GOT3 (cell line): ENCODE data around the gene PRKCE.

Source experiments
- DNase-seq: peaks from one replicate; lab custom pipeline; 2025; ENCODE audit warnings: mixed read lengths; lab: John Stamatoyannopoulos, UW

Gene PRKCE

GRCh38 chr2:45937990-45938389, 286.5 kb downstream of the PRKCE start:
- DNase-seq = no peak

- DNase-seq = peak; percentile 62
Observed at GRCh38 chr2:45938649-45939511, 287.4 kb downstream of the PRKCE start.

DNA sequence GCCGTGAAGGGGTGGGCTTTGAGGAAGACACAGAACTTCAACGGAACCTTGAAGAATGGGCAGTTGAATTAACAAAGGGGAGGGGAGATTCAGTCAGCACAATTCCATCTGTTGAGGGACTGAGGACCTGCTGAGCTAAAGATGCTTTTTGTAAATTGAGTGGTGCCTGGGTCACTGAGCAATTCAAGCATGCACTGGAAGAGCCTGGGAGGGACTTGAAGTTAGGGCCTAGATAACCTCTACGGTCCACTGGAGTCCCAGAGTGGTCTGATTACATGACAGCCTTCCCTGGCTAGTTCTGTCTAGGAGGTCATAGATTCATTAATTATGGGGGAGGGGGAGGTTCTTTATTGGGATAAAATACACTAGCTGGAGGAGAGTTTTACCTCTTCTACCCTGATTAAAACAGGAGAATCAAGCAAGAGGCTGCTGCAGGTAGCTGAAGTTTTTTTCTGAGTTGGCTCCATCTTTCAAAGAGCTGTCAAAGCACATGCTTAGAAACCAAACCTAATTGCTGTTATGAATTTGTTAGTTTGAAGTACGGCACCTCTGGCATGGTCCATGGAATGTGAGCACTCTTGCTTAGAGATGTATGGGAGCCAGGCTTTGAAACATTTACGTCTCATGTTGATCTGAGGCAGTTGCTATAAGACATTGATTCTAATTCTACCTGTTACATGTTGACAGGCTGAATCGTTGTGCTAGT, 290.2 kb downstream of the PRKCE start:
- DNase-seq = no peak

DNA sequence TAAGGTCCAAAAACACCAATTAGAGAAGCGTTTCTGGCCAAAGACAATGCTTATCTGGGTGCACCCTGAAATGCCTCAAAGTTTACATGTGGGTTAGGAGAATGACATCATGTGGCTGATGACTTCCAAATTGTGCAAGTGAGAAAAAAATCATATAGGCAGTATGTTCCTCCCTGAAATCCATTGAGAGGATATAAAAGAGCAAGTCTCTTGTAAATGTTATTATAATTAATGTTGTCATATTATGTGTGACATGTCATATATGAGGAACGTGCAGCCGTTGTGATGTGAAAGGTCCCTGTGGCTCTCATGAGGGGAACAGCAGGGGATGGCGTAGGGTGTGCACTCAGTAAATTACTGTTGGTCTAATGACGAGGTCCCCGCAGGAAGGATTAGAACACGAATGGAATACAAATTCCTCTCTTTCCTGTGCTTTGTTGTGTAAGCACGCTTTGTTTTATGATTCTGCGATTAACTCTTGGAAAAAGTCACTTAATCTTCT, 290.8 kb downstream of the PRKCE start:
- no peak for DNase-seq

GRCh38 chr2:45943219-45944044, 292.0 kb downstream of the PRKCE start:
- DNase-seq = no peak

GRCh38 chr2:45944074-45944473, 292.6 kb downstream of the PRKCE start:
- no peak for DNase-seq

DNA sequence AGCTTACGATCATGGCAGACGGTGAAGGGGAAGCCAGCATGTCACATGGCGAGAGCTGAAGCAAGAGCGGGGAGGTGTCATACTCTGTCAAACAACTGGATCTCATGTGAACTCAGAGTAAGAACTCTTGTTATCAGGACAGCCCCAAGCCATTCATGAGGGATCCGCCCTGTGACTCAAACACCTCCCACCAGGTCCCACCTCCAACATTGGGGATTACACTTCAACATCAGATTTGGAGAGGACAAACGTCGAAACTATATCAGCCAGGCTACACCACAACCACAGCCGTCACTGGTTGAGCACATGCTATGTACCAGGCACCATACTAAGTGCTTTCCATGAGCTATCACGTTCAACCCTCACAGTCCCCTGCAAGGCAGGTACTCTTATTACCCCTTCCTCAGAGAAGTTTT, 293.8 kb downstream of the PRKCE start:
- DNase-seq = no peak

- DNase-seq = no peak
Observed at GRCh38 chr2:45946023-45946422, 294.5 kb downstream of the PRKCE start.

GRCh38 chr2:45950606-45951005, 299.1 kb downstream of the PRKCE start:
- no peak for DNase-seq

- DNase-seq = no peak
Observed at GRCh38 chr2:45951025-45951727, 299.7 kb downstream of the PRKCE start.

DNA sequence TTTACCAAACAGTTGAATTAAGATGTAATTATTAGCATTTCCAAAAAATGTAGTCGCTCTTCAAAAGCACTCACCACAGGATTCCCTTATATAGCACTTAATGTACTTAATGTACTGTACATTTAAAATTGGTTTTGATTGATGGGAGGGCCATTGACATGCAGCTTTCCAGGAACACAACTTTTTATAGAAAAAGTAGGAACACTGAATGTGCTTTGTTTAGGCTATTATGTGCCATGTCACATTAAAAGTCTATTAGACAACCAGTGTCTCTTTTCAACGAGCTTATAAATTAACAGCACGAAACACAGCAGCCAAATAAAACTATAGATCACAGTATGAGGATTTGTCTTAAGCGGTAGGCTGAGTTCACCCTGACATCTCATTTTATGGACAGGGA, 301.1 kb downstream of the PRKCE start:
- no peak for DNase-seq

GRCh38 chr2:45953376-45954027, 302.0 kb downstream of the PRKCE start:
- no peak for DNase-seq

GRCh38 chr2:45954233-45954850, 302.9 kb downstream of the PRKCE start:
- no peak for DNase-seq

DNA sequence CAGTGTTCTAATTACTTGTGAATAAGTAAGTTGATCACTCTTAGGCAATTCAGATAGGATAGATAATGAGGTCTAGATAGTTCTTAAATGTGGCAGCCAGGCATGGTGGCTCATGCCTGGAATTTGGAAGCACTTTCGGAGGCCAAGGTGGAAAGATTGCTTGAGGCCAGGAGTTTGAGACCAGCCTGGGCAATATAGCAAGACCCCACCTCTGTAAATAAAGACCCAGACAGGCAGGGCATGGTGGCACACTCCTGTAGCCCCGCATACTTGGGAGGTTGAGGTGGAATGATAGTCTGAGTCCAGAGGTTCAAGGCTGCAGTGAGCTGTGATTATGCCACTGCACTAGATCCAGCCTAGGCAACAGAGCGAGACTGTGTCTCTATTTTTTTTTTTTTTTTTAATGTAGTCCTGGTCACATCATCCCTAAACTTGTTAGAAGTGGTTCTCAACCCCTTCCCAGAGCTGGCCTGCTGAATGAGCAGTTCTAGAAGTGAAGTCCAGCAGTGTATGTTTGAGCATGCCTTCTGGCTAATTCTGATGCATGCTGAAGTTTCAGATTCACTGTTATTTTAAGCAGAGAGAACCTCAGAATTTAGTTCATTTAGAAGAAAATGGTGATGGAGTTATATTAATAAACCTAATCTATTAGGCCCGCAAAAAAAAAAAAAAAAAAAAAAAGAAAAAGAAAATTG, 306.2 kb downstream of the PRKCE start:
- no peak for DNase-seq

DNA sequence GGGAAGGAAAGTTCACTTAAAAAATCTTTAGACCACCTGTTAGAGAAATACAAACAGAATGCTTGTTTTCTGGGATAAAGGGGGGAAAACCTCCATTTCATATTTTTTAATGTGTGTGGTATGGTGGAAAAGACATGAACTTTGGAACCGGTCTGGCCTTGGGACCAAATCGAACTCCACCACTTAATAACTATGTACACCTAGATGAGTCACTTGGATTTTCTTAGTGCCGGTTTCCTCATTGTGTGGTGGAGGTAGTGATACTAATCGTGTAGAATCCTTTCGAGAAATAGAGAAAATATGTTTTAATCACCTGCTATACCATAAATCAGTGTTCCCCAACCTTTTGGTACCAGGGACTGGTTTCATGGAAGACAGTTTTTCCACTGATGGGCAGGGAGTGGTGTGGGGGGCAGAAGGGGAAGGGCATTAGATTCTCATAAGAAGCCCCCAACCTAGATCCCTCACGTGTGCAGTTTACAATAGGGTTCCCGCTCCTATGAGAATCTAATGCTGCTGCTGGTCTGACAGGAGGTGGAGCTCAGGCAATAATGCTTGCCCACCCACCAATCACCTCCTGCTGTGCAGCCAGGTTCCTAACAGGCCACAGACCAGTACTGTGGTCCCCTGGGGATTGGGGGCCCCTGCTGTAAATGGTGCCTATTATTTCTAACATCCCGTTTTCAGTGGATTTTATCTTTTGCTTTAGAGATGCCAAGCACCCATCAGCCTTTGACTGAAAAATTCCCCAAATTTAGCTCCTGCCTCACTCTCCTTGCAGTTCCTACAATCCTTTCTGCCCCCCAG, 308.8 kb downstream of the PRKCE start:
- no peak for DNase-seq

DNA sequence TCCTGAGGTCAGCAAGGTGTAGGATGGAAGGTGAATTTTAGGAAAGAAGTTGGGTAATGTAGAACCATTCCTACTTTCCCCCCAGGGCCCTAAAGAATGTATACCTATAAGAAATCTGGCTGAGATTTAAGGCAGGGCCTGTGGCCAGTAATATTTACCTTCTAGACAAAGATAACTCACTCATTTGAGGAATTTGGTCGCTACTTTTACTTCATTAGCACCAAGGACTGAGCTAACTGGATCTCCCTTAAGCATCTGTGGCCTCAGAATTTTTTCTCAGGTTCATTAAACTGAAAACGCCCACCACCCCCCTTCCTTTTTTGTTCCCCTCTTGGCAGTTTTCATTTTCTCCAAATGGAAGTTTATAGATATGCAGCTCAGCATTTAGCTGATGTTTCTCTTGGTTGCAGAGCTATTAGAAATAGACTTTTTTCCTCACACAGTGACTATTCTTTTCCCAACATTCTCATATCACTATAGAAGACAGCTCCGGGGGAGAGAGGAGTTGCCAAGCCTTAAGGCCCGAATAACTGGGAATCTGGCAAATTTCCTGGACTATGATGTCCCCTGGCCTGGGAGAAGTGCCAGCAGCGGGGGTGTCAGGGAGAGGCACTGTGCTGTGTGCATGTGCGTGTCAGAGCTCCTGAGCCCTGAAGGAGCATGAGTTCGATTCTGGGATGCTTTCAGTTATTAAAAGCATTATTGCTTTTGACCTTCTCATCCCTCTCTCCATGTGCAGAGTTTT, 310.9 kb downstream of the PRKCE start:
- no peak for DNase-seq

- no peak for DNase-seq
Observed at GRCh38 chr2:45963816-45964215, 312.3 kb downstream of the PRKCE start.

GRCh38 chr2:45964223-45964841, 312.9 kb downstream of the PRKCE start:
- peak; percentile 51 for DNase-seq
